ENCODE results near the gene FAM117A. TPM values are rescaled to one million over a fixed set of nuclear protein-coding genes. Genes with fewer than 3 reads are reported as not detected.

Gene FAM117A
- total RNA-seq, 4 donors from 2014 or later, result 13.3 to 33.0 (median 24.8) TPM

DNA sequence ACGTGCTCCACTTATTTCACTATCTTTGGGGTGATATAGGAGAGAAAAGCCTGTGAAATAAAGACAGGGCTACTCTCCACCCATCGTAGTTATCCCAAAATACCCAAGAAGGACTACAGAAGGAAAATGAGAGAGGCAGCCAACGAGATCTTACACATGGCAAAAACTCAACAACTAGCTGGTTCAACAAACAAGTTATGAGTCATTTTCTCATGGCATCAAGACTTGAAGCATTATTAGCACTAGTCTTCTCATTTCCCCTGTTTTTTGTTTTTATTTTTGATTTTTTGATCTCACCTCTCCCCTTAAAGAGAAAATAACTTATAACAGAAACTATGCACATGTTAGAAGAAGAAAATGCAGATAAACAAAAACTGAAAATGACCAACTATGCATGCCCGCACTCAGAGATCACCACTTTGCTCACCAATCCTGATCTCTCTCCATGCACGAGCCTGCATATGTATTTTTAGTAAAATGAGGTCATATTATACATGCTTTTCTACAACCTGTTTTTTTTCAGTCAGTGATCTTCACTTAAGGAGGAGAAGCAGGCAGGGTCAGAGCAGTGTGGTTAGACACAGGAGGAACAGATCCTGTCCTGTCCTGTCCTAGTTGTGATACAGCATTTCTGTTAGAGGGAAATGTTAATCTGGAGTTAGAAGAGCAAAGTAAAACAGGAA is 22.8 kb downstream of the FAM117A start:
- intact Hi-C loops (cut with DNase I), result no loop called here
- peak; percentile 17 to 58 for TF ChIP-seq POLR2AphosphoS5 (IDR thresholded peaks at IDR 0.05)
- TF ChIP-seq POLR2A (IDR thresholded peaks at IDR 0.05; ENCODE audit: low read depth), result no peak
- WGBS, result 24% methylated on average over 5 of the region's 5 CpGs
- H3K36me3 ChIP-seq, result no peaks in the 10 kb centered on the region
- H3K4me1 ChIP-seq, result peaks cover 70 to 87% (median 81%) of the 10 kb centered on the region in 4 donors
- H3K4me3 ChIP-seq, result no peak overlapping the region
- DNase-seq (ENCODE audit: extremely low spot score), result no peak
- H3K9me3 ChIP-seq, result no peaks in the 10 kb centered on the region
- H3K27ac ChIP-seq (replicated peaks in 1 of 4), result peak overlapping the region; percentile 80 to 88 (median 83)
- H3K27me3 ChIP-seq, result no peaks in the 10 kb centered on the region

DNA sequence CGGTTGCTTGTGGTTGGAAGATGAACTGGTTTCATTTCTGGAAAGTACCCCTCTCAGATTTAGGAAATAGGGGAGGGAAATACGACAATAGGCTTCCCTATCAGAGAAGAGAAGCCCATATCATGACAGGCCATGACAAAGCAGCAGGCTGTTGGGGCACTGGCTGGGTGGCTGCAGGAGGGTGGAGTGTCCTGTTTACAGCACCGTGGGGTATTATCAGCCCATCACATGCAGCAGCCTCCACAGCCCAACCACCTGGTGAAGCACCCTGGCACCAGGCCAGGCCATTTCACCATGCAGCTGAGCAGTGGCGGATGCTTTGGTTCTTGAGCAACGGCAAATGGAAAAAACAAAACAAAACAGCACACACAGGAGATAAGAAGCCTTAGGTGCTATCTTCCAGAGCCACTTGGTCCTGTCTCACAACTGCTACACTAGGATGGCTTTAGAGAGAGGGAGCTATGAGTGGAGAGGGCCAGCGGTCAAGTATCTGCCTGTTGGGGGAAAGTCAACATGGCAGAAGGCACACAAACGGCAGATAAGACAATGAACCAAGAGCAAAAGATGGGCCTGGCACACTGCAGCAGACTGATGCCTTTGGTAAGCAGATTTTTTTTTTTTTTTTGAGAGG is 24.2 kb downstream of the FAM117A start:
- Histone ChIP-seq H3K4me3 (no peak overlapping the region), H3K27ac (replicated peaks in 1 of 4) (peak overlapping the region; percentile 80 to 88 (median 83)), H3K9me3 (no peaks in the 10 kb centered on the region), H3K4me1 (peaks cover 63 to 83% (median 78%) of the 10 kb centered on the region in 4 donors), H3K27me3 (no peaks in the 10 kb centered on the region), H3K36me3 (no peaks in the 10 kb centered on the region)
- WGBS, result 54% methylated on average over 7 of the region's 7 CpGs
- intact Hi-C loops (cut with DNase I), result no loop called here
- TF ChIP-seq EP300 (IDR thresholded peaks at IDR 0.05) (no peak), POLR2AphosphoS5 (IDR thresholded peaks at IDR 0.05) (peak; percentile 59 to 66), POLR2A (IDR thresholded peaks at IDR 0.05; ENCODE audit: low read depth) (no peak)
- TF ChIP-seq, protein P1, sequence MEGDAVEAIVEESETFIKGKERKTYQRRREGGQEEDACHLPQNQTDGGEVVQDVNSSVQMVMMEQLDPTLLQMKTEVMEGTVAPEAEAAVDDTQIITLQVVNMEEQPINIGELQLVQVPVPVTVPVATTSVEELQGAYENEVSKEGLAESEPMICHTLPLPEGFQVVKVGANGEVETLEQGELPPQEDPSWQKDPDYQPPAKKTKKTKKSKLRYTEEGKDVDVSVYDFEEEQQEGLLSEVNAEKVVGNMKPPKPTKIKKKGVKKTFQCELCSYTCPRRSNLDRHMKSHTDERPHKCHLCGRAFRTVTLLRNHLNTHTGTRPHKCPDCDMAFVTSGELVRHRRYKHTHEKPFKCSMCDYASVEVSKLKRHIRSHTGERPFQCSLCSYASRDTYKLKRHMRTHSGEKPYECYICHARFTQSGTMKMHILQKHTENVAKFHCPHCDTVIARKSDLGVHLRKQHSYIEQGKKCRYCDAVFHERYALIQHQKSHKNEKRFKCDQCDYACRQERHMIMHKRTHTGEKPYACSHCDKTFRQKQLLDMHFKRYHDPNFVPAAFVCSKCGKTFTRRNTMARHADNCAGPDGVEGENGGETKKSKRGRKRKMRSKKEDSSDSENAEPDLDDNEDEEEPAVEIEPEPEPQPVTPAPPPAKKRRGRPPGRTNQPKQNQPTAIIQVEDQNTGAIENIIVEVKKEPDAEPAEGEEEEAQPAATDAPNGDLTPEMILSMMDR (IDR thresholded peaks at IDR 0.05), result no peak
- peak; percentile 94 for DNase-seq (ENCODE audit: extremely low spot score)

DNA sequence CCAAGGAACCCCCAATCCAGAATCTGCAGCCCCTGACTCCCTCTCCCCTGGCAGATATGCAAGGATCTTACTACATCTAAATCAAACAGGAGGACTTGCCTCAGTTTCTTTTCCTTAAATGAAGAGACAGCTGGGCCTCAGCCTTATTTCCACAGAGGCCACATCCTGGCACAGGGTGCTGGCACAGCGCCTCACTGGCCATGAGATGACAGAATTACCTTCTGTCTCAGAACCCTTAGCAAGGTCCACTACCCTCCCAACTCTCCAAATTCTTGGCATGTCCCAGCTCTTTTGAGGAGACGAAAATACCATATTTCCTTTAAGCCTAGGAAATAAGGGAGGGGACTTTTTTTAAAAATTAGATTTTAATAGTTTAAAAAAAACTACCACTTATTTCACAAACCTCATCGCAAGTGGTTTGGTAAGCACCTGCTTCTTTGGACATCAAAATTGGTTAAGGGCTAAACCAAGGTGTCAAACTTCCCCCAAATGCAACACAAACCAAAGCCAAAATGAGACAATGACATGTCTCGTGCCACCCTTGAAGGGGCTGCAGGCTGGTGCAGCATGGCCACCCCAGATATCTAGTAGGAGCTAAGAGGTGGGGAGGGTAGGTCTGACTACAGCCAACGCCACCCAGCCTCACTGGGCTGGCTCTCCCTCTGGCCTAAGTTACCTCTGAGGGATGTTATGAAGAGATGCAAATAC is 25.3 kb downstream of the FAM117A start:
- H3K4me1 ChIP-seq, result peaks cover 52 to 71% (median 69%) of the 10 kb centered on the region in 4 donors
- no peaks in the 10 kb centered on the region for H3K27me3 ChIP-seq
- H3K9me3 ChIP-seq, result no peaks in the 10 kb centered on the region
- WGBS, result 71% methylated on average over 5 of the region's 5 CpGs
- intact Hi-C loops (cut with DNase I), result no loop called here
- no peaks in the 10 kb centered on the region for H3K36me3 ChIP-seq
- H3K4me3 ChIP-seq, result no peak overlapping the region
- TF ChIP-seq POLR2A (IDR thresholded peaks at IDR 0.05; ENCODE audit: low read depth) (no peak), POLR2AphosphoS5 (IDR thresholded peaks at IDR 0.05) (no peak), EP300 (IDR thresholded peaks at IDR 0.05) (no peak)
- TF ChIP-seq, protein P1 (IDR thresholded peaks at IDR 0.05), result no peak
- DNase-seq (ENCODE audit: extremely low spot score), result no peak
- peak overlapping the region; percentile 80 to 88 (median 83) for H3K27ac ChIP-seq (replicated peaks in 1 of 4)

DNA sequence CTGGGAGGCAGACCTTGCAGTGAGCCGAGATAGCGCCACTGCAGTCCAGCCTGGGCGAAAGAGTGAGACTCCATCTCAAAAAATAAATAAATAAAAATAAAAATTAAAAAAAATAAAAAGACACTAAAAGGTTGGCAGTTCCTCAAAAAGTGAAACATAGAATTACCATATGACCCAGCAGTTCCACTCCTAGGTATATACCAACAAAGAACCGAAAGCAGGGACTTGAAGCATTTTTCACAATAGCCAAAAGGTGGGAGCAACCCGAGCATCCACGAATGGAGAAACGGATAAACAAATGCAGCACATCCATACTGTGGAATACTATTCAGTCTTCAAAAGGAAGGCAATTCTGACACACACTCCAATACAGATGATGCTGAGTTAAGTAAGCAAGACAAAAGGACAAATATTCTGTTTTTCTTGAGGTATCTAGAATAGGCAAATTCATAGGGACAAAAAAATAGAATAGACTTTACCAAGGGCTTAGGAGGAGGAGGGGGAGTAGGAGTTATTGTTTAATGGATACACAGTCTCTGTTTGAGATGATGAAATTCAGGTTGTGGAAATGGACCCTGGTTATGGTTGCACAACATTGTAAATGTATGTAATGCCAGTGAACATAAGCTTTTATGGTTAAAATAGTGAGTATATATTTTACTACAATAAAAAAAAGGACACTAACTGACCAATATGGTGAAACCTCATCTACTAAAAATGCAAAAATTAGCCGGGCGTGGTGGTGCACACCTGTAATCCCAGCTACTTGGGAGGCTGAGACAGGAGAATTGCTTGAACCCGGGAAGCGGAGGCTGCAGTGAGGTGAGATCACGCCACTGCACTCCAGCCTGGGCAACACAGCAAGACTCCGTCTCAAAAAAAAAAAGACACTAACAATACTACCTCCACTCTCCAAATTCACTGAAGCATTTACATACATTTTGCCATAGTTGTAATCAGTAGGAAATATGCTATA is 29.1 kb downstream of the FAM117A start:
- Histone ChIP-seq H3K4me1 (peaks cover 36 to 71% (median 68%) of the 10 kb centered on the region in 4 donors), H3K27me3 (no peaks in the 10 kb centered on the region), H3K9me3 (no peaks in the 10 kb centered on the region), H3K27ac (replicated peaks in 1 of 4) (no peak overlapping the region), H3K36me3 (no peaks in the 10 kb centered on the region), H3K4me3 (no peak overlapping the region)
- 89% methylated on average over 13 of the region's 13 CpGs for WGBS
- no peak for DNase-seq (ENCODE audit: extremely low spot score)
- intact Hi-C loops (cut with DNase I), result no loop called here
- TF ChIP-seq EP300 (IDR thresholded peaks at IDR 0.05), result no peak
- no peak for TF ChIP-seq POLR2A (IDR thresholded peaks at IDR 0.05; ENCODE audit: low read depth)
- TF ChIP-seq, protein P1 (IDR thresholded peaks at IDR 0.05), result no peak
- TF ChIP-seq POLR2AphosphoS5 (IDR thresholded peaks at IDR 0.05), result no peak

Data from esophagus muscularis mucosa (tissue), 4 donors.